ENCODE results near the gene PAPPA2.

PAPPA2 gene

DNA sequence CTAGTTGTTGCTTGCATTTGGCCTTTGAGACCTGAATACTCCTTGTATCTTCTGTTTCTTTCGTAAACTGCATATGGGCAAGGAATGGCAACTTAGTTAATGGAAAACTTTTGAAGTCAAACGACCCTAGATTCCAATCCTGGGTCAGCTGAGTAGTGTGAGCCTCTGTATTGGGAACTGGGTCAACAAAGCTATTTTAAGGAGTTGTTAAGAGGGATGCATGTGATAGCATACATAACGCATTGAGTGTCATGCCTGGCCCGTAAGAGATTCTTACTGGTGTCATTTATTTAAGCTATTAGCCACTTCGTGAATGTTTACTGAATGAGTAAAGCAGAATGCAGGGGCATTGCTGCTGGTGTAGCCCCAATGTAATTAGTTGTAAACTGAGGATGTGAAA is 340.1 kb downstream of the PAPPA2 start:
- CTCF ChIA-PET, result no interaction called here
- Histone ChIP-seq H3K4me3 (ENCODE audit: low read depth, low read length) (no peak overlapping the region), H3K27ac (ENCODE audit: extremely low read depth, low read depth, low read length) (no peak overlapping the region), H3K4me1 (ENCODE audit: control insufficient read depth, insufficient read depth, low read length) (no peaks in the 10 kb centered on the region), H3K36me3 (ENCODE audit: control insufficient read depth in 2 of 2, insufficient read depth in 1 of 2, low read length in 2 of 2) (no peaks in the 10 kb centered on the region), H3K9me3 (ENCODE audit: control insufficient read depth, insufficient read depth, low read depth, low read length) (no peaks in the 10 kb centered on the region)
- TF ChIP-seq HOXD13 (CRISPR knock-in tag; IDR thresholded peaks at IDR 0.05; ENCODE audit: borderline replicate concordance) (no peak), ZNF274 (IDR thresholded peaks at IDR 0.05; ENCODE audit: low read length) (no peak), ZNF274 (tag by site-specific recombination; IDR thresholded peaks at IDR 0.05; ENCODE audit: borderline replicate concordance) (no peak), ZNF624 (tag by site-specific recombination; IDR thresholded peaks at IDR 0.05) (no peak), ZNF658 (tag by site-specific recombination; IDR thresholded peaks at IDR 0.05) (no peak), ZNF510 (tag by site-specific recombination; IDR thresholded peaks at IDR 0.05; ENCODE audit: insufficient replicate concordance) (no peak), ZNF133 (tag by site-specific recombination; IDR thresholded peaks at IDR 0.05) (no peak), ZNF514 (tag by site-specific recombination; IDR thresholded peaks at IDR 0.05) (no peak), ZNF433 (tag by site-specific recombination; IDR thresholded peaks at IDR 0.05; ENCODE audit: low read depth) (no peak), PRDM1 (tag by site-specific recombination; IDR thresholded peaks at IDR 0.05) (no peak)
- TF ChIP-seq, protein P1, sequence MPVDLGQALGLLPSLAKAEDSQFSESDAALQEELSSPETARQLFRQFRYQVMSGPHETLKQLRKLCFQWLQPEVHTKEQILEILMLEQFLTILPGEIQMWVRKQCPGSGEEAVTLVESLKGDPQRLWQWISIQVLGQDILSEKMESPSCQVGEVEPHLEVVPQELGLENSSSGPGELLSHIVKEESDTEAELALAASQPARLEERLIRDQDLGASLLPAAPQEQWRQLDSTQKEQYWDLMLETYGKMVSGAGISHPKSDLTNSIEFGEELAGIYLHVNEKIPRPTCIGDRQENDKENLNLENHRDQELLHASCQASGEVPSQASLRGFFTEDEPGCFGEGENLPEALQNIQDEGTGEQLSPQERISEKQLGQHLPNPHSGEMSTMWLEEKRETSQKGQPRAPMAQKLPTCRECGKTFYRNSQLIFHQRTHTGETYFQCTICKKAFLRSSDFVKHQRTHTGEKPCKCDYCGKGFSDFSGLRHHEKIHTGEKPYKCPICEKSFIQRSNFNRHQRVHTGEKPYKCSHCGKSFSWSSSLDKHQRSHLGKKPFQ (tag by site-specific recombination; IDR thresholded peaks at IDR 0.05), result no peak
- TF ChIP-seq, protein P2, sequence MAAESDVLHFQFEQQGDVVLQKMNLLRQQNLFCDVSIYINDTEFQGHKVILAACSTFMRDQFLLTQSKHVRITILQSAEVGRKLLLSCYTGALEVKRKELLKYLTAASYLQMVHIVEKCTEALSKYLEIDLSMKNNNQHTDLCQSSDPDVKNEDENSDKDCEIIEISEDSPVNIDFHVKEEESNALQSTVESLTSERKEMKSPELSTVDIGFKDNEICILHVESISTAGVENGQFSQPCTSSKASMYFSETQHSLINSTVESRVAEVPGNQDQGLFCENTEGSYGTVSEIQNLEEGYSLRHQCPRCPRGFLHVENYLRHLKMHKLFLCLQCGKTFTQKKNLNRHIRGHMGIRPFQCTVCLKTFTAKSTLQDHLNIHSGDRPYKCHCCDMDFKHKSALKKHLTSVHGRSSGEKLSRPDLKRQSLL (tag by site-specific recombination; IDR thresholded peaks at IDR 0.05), result no peak
- POLR2A ChIA-PET, result no interaction called here

DNA sequence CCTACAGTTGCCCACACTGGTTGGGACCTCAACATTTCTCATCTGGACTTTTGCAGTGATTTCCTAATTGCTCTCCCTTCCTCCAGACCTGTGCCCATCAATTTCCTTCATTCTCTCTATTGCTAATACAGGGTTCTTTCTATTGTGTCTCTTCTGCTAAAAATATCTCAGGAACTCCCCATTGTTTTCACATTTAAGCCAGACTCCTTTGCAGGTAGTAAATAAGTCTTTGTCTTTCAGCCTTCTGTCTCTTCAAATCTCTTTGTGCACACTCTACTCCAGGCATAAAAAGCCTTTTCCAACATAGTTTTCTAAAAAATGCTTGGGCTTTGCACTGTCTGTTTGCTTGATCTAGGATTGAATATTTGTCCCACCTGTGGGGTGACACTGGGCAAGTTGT is 340.6 kb downstream of the PAPPA2 start:
- TF ChIP-seq ZNF837 (tag by site-specific recombination; IDR thresholded peaks at IDR 0.05) (no peak), ZNF843 (tag by site-specific recombination; IDR thresholded peaks at IDR 0.05) (no peak), ZNF214 (tag by site-specific recombination; IDR thresholded peaks at IDR 0.05; ENCODE audit: borderline replicate concordance) (no peak), ZNF239 (tag by site-specific recombination; IDR thresholded peaks at IDR 0.05) (no peak)
- TF ChIP-seq, protein P3, sequence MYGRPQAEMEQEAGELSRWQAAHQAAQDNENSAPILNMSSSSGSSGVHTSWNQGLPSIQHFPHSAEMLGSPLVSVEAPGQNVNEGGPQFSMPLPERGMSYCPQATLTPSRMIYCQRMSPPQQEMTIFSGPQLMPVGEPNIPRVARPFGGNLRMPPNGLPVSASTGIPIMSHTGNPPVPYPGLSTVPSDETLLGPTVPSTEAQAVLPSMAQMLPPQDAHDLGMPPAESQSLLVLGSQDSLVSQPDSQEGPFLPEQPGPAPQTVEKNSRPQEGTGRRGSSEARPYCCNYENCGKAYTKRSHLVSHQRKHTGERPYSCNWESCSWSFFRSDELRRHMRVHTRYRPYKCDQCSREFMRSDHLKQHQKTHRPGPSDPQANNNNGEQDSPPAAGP (tag by site-specific recombination; IDR thresholded peaks at IDR 0.05), result no peak
- TF ChIP-seq, protein P4, sequence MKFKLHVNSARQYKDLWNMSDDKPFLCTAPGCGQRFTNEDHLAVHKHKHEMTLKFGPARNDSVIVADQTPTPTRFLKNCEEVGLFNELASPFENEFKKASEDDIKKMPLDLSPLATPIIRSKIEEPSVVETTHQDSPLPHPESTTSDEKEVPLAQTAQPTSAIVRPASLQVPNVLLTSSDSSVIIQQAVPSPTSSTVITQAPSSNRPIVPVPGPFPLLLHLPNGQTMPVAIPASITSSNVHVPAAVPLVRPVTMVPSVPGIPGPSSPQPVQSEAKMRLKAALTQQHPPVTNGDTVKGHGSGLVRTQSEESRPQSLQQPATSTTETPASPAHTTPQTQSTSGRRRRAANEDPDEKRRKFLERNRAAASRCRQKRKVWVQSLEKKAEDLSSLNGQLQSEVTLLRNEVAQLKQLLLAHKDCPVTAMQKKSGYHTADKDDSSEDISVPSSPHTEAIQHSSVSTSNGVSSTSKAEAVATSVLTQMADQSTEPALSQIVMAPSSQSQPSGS (tag by site-specific recombination; IDR thresholded peaks at IDR 0.05; ENCODE audit: low read depth), result no peak
- TF ChIP-seq, protein P5, sequence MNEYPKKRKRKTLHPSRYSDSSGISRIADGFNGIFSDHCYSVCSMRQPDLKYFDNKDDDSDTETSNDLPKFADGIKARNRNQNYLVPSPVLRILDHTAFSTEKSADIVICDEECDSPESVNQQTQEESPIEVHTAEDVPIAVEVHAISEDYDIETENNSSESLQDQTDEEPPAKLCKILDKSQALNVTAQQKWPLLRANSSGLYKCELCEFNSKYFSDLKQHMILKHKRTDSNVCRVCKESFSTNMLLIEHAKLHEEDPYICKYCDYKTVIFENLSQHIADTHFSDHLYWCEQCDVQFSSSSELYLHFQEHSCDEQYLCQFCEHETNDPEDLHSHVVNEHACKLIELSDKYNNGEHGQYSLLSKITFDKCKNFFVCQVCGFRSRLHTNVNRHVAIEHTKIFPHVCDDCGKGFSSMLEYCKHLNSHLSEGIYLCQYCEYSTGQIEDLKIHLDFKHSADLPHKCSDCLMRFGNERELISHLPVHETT (tag by site-specific recombination; IDR thresholded peaks at IDR 0.05), result no peak
- CTCF ChIA-PET, result interaction anchor here (0.5 kb wide), 1 partner anchor 263 kb away, joined by 3 read pairs; no protein-coding TSS in a partner anchor
- no peaks in the 10 kb centered on the region for H3K36me3 ChIP-seq (ENCODE audit: control insufficient read depth in 2 of 2, insufficient read depth in 1 of 2, low read length in 2 of 2)
- POLR2A ChIA-PET, result no interaction called here
- H3K4me1 ChIP-seq (ENCODE audit: control insufficient read depth, insufficient read depth, low read length), result no peaks in the 10 kb centered on the region
- H3K4me3 ChIP-seq (ENCODE audit: low read depth, low read length), result no peak overlapping the region
- no peaks in the 10 kb centered on the region for H3K9me3 ChIP-seq (ENCODE audit: control insufficient read depth, insufficient read depth, low read depth, low read length)
- no peak overlapping the region for H3K27ac ChIP-seq (ENCODE audit: extremely low read depth, low read depth, low read length)
